ENCODE measurements around the gene VKORC1.

Gene VKORC1

DNA sequence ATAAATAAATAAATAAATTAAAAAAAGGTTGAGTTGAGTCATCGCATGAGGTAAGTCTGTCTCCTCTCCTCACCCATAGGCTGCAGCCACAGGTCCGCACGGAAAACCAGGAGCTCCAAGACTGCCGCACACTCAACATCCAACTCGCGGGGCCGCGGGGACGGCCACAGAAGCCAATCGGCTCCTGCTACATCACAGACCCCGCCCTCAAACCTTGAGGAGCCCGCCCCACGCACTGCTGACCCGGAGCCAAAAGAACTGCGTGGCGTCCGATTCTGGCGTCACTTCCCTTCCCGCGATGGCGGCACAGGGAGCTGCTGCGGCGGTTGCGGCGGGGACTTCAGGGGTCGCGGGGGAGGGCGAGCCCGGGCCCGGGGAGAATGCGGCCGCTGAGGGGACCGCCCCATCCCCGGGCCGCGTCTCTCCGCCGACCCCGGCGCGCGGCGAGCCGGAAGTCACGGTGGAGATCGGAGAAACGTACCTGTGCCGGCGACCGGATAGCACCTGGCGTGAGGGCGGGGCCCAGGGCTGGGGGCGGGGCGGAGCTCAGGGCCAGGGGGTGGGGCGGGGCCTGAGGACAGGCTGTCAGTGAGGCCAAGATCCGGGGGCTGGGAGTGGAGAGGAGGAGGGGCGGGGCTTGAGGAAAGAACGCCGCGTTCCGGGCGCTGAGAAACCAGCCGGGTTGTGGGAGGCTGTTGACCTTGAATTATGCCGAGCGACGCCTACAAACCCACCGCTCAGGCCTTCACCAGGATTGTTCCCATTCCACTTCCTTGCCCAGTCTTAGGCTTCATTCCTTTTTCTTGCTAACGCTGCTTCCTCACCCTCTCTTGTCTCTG lies 23.0 kb upstream of the VKORC1 start, which contains the start of gene KAT8:
TSS of gene KAT8 (plus strand) at position 281 of the 839 bp plus-strand sequence. CDS start at position 299, 18 bp downstream.
- Histone ChIP-seq H2BK12ac (ENCODE audit: low read length) (peak within 1 kb of the TSS; percentile 23), H4K8ac (ENCODE audit: low read depth, low read length) (peak within 1 kb of the TSS; percentile 97), H3K79me1 (ENCODE audit: low read length) (peaks cover 7% of the 10 kb centered on the region), H2AK5ac (ENCODE audit: low read length) (no peak within 1 kb of the TSS), H2AFZ (ENCODE audit: insufficient read depth, low read length, poor library complexity) (peak within 1 kb of the TSS; percentile 81), H2BK5ac (ENCODE audit: low read depth, low read length, poor library complexity) (peak within 1 kb of the TSS; percentile 87), H4K12ac (ENCODE audit: low read depth, low read length) (peak within 1 kb of the TSS; percentile 97), H3K9me3 (ENCODE audit: insufficient read depth, low read depth, low read length) (no peaks in the 10 kb centered on the region), H3K23ac (ENCODE audit: low read length) (peak within 1 kb of the TSS; percentile 8), H3K4ac (ENCODE audit: low read depth, low read length) (peak within 1 kb of the TSS; percentile 65), H3K4me1 (ENCODE audit: control insufficient read depth in 1 of 2, insufficient read depth in 2 of 2, low read length in 2 of 2) (peaks cover 6 to 7% of the 10 kb centered on the region in 2 experiments), H4K91ac (ENCODE audit: low read depth, low read length) (peak within 1 kb of the TSS; percentile 94), H3K14ac (ENCODE audit: low read length) (peak within 1 kb of the TSS; percentile 85), H3K79me2 (ENCODE audit: control insufficient read depth, insufficient read depth, low read length, poor library complexity) (peaks cover 2% of the 10 kb centered on the region), H3K4me2 (ENCODE audit: low read length) (peak within 1 kb of the TSS; percentile 78), H3K9ac (ENCODE audit: low read length) (peak within 1 kb of the TSS; percentile 73), H2BK120ac (ENCODE audit: insufficient read depth, low read length, poor library complexity) (peak within 1 kb of the TSS; percentile 79), H3K27me3 (ENCODE audit: insufficient read depth, low read length) (no peaks in the 10 kb centered on the region), H3K27ac (ENCODE audit: low read depth, low read length) (peak within 1 kb of the TSS; percentile 74), H3K18ac (ENCODE audit: low read length) (peak within 1 kb of the TSS; percentile 97), H3K36me3 (ENCODE audit: control insufficient read depth in 1 of 2, insufficient read depth in 2 of 2, low read length in 2 of 2) (peaks cover 22 to 24% of the 10 kb centered on the region in 2 experiments), H3K4me3 (ENCODE audit: low read depth, low read length) (peak within 1 kb of the TSS; percentile 92)
- no CpG with 5 or more reads among the region's 68 CpGs for WGBS (ENCODE audit: extremely low coverage, insufficient coverage, insufficient read length)
- peak; percentile 100 for DNase-seq

- Histone ChIP-seq H3K4me2 (ENCODE audit: low read length) (no peak overlapping the region), H3K27ac (ENCODE audit: low read depth, low read length) (no peak overlapping the region), H3K4ac (ENCODE audit: low read depth, low read length) (no peak overlapping the region), H2AK5ac (ENCODE audit: low read length) (no peak overlapping the region), H3K79me2 (ENCODE audit: control insufficient read depth, insufficient read depth, low read length, poor library complexity) (peaks cover 2% of the 10 kb centered on the region), H4K91ac (ENCODE audit: low read depth, low read length) (no peak overlapping the region), H4K8ac (ENCODE audit: low read depth, low read length) (no peak overlapping the region), H3K27me3 (ENCODE audit: insufficient read depth, low read length) (no peaks in the 10 kb centered on the region), H3K23ac (ENCODE audit: low read length) (no peak overlapping the region), H3K36me3 (ENCODE audit: control insufficient read depth in 1 of 2, insufficient read depth in 2 of 2, low read length in 2 of 2) (peaks cover 34 to 35% of the 10 kb centered on the region in 2 experiments), H3K9ac (ENCODE audit: low read length) (no peak overlapping the region), H2BK120ac (ENCODE audit: insufficient read depth, low read length, poor library complexity) (no peak overlapping the region), H3K4me3 (ENCODE audit: low read depth, low read length) (no peak overlapping the region), H2BK12ac (ENCODE audit: low read length) (no peak overlapping the region), H3K14ac (ENCODE audit: low read length) (no peak overlapping the region), H3K4me1 (ENCODE audit: control insufficient read depth in 1 of 2, insufficient read depth in 2 of 2, low read length in 2 of 2) (peaks cover 6 to 7% of the 10 kb centered on the region in 2 experiments), H3K9me3 (ENCODE audit: insufficient read depth, low read depth, low read length) (peaks cover 1% of the 10 kb centered on the region), H2BK5ac (ENCODE audit: low read depth, low read length, poor library complexity) (no peak overlapping the region), H2AFZ (ENCODE audit: insufficient read depth, low read length, poor library complexity) (no peak overlapping the region), H3K79me1 (ENCODE audit: low read length) (peaks cover 7% of the 10 kb centered on the region), H3K18ac (ENCODE audit: low read length) (no peak overlapping the region), H4K12ac (ENCODE audit: low read depth, low read length) (no peak overlapping the region)
- WGBS (ENCODE audit: extremely low coverage, insufficient coverage, insufficient read length) = no CpG with 5 or more reads among the region's 8 CpGs
- peak in 1 of 2 donors; percentile 13 for DNase-seq
Measured at GRCh38 chr16:31114468-31114867, 19.9 kb upstream of the VKORC1 start.

GRCh38 chr16:31113121-31114120 lies 18.8 kb upstream of the VKORC1 start:
- peak; percentile 58 to 80 for DNase-seq
- Histone ChIP-seq H3K9ac (ENCODE audit: low read length) (no peak overlapping the region), H3K4me2 (ENCODE audit: low read length) (no peak overlapping the region), H3K79me1 (ENCODE audit: low read length) (peaks cover 10% of the 10 kb centered on the region), H2AFZ (ENCODE audit: insufficient read depth, low read length, poor library complexity) (no peak overlapping the region), H3K4me1 (ENCODE audit: control insufficient read depth in 1 of 2, insufficient read depth in 2 of 2, low read length in 2 of 2) (peaks cover 6 to 13% of the 10 kb centered on the region in 2 experiments), H4K12ac (ENCODE audit: low read depth, low read length) (no peak overlapping the region), H3K4me3 (ENCODE audit: low read depth, low read length) (no peak overlapping the region), H2BK12ac (ENCODE audit: low read length) (no peak overlapping the region), H2AK5ac (ENCODE audit: low read length) (no peak overlapping the region), H3K79me2 (ENCODE audit: control insufficient read depth, insufficient read depth, low read length, poor library complexity) (peaks cover 6% of the 10 kb centered on the region), H3K23ac (ENCODE audit: low read length) (no peak overlapping the region), H3K27me3 (ENCODE audit: insufficient read depth, low read length) (no peaks in the 10 kb centered on the region), H3K14ac (ENCODE audit: low read length) (no peak overlapping the region), H3K36me3 (ENCODE audit: control insufficient read depth in 1 of 2, insufficient read depth in 2 of 2, low read length in 2 of 2) (peaks cover 36 to 40% of the 10 kb centered on the region in 2 experiments), H3K27ac (ENCODE audit: low read depth, low read length) (no peak overlapping the region), H3K9me3 (ENCODE audit: insufficient read depth, low read depth, low read length) (peaks cover 1% of the 10 kb centered on the region), H4K8ac (ENCODE audit: low read depth, low read length) (no peak overlapping the region), H3K4ac (ENCODE audit: low read depth, low read length) (no peak overlapping the region), H2BK5ac (ENCODE audit: low read depth, low read length, poor library complexity) (no peak overlapping the region), H3K18ac (ENCODE audit: low read length) (no peak overlapping the region), H4K91ac (ENCODE audit: low read depth, low read length) (no peak overlapping the region), H2BK120ac (ENCODE audit: insufficient read depth, low read length, poor library complexity) (no peak overlapping the region)
- no CpG with 5 or more reads among the region's 5 CpGs for WGBS (ENCODE audit: extremely low coverage, insufficient coverage, insufficient read length)

DNA sequence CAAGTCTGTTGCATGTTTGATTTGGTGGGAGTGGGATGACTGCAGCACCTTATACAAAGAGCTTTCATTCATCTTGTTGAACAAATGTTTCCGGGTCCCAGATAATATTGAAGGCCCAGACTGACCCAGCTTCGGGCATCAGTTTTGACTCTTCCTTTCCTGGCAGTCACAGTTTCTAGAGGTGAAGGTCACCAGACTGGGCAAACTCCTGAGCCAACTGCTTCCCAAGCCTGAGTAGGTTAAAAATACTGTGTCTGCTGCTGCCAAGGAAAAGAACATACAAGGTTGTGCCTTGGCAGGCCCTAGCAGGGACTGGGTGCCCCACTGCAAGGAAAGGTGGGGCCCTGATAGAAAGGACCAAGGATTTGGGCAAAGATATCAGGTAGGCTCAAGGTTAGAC lies 18.1 kb upstream of the VKORC1 start:
- H3K27ac ChIP-seq (ENCODE audit: low read depth, low read length) = no peak overlapping the region
- H3K79me2 ChIP-seq (ENCODE audit: control insufficient read depth, insufficient read depth, low read length, poor library complexity) = peaks cover 6% of the 10 kb centered on the region
- H3K4me2 ChIP-seq (ENCODE audit: low read length) = no peak overlapping the region
- H4K12ac ChIP-seq (ENCODE audit: low read depth, low read length) = no peak overlapping the region
- no peak overlapping the region for H2AFZ ChIP-seq (ENCODE audit: insufficient read depth, low read length, poor library complexity)
- H3K4me3 ChIP-seq (ENCODE audit: low read depth, low read length) = no peak overlapping the region
- no peak overlapping the region for H3K4ac ChIP-seq (ENCODE audit: low read depth, low read length)
- no peak overlapping the region for H3K9ac ChIP-seq (ENCODE audit: low read length)
- H3K9me3 ChIP-seq (ENCODE audit: insufficient read depth, low read depth, low read length) = peaks cover 1% of the 10 kb centered on the region
- H2BK12ac ChIP-seq (ENCODE audit: low read length) = no peak overlapping the region
- WGBS (ENCODE audit: extremely low coverage, insufficient coverage, insufficient read length) = no CpG with 5 or more reads among the region's 2 CpGs
- H3K14ac ChIP-seq (ENCODE audit: low read length) = no peak overlapping the region
- no peaks in the 10 kb centered on the region for H3K27me3 ChIP-seq (ENCODE audit: insufficient read depth, low read length)
- H3K18ac ChIP-seq (ENCODE audit: low read length) = no peak overlapping the region
- no peak for DNase-seq
- H4K8ac ChIP-seq (ENCODE audit: low read depth, low read length) = no peak overlapping the region
- no peak overlapping the region for H4K91ac ChIP-seq (ENCODE audit: low read depth, low read length)
- peaks cover 36 to 40% of the 10 kb centered on the region in 2 experiments for H3K36me3 ChIP-seq (ENCODE audit: control insufficient read depth in 1 of 2, insufficient read depth in 2 of 2, low read length in 2 of 2)
- H2BK5ac ChIP-seq (ENCODE audit: low read depth, low read length, poor library complexity) = no peak overlapping the region
- H3K4me1 ChIP-seq (ENCODE audit: control insufficient read depth in 1 of 2, insufficient read depth in 2 of 2, low read length in 2 of 2) = peaks cover 2 to 13% of the 10 kb centered on the region in 2 experiments
- no peak overlapping the region for H2BK120ac ChIP-seq (ENCODE audit: insufficient read depth, low read length, poor library complexity)
- no peak overlapping the region for H2AK5ac ChIP-seq (ENCODE audit: low read length)
- H3K79me1 ChIP-seq (ENCODE audit: low read length) = peaks cover 8% of the 10 kb centered on the region
- H3K23ac ChIP-seq (ENCODE audit: low read length) = no peak overlapping the region
